KG1 (cell line): ENCODE data around the gene PRG2.
"Not testable (repeated sequence)": the region's sequence is repeated elsewhere in the genome, so short reads cannot be mapped to it uniquely, and the experiment has no call there.

ENCODE experiments used
- DNase-seq: peaks from one replicate; lab custom pipeline; 2025; lab: John Stamatoyannopoulos, UW

Gene PRG2

GRCh38 chr11:57368106-57368844 is 22.2 kb downstream of the PRG2 start:
- no peak for DNase-seq

GRCh38 chr11:57364851-57365660 is 25.4 kb downstream of the PRG2 start:
- no peak for DNase-seq

- DNase-seq = no peak
Measured at GRCh38 chr11:57363131-57364080, 27.0 kb downstream of the PRG2 start.

- DNase-seq = no peak
Measured at GRCh38 chr11:57361926-57362325, 28.5 kb downstream of the PRG2 start.

GRCh38 chr11:57361420-57361819 is 29.0 kb downstream of the PRG2 start:
- DNase-seq = not testable (repeated sequence)

GRCh38 chr11:57360991-57361390 is 29.5 kb downstream of the PRG2 start:
- no peak for DNase-seq

GRCh38 chr11:57359896-57360690 is 30.4 kb downstream of the PRG2 start:
- DNase-seq = no peak

GRCh38 chr11:57359396-57359795 is 31.1 kb downstream of the PRG2 start:
- DNase-seq = no peak

GRCh38 chr11:57358991-57359390 is 31.5 kb downstream of the PRG2 start:
- no peak for DNase-seq

- DNase-seq = no peak
Measured at GRCh38 chr11:57358543-57358961, 31.9 kb downstream of the PRG2 start.

- no peak for DNase-seq
Measured at GRCh38 chr11:57357856-57358255, 32.6 kb downstream of the PRG2 start.

- no peak for DNase-seq
Measured at GRCh38 chr11:57357310-57357709, 33.1 kb downstream of the PRG2 start.

- no peak for DNase-seq
Measured at GRCh38 chr11:57356268-57356667, 34.2 kb downstream of the PRG2 start.

- peak; percentile 71 for DNase-seq
Measured at GRCh38 chr11:57354699-57355098, 35.8 kb downstream of the PRG2 start.

- DNase-seq = no peak
Measured at GRCh38 chr11:57353852-57354251, 36.6 kb downstream of the PRG2 start.

GRCh38 chr11:57353446-57353845 is 37.0 kb downstream of the PRG2 start:
- no peak for DNase-seq

- no peak for DNase-seq
Measured at GRCh38 chr11:57353036-57353435, 37.4 kb downstream of the PRG2 start.

- DNase-seq = no peak
Measured at GRCh38 chr11:57349491-57350274, 40.8 kb downstream of the PRG2 start.

- no peak for DNase-seq
Measured at GRCh38 chr11:57348636-57349313, 41.7 kb downstream of the PRG2 start.

- no peak for DNase-seq
Measured at GRCh38 chr11:57348052-57348451, 42.4 kb downstream of the PRG2 start.
